ENCODE data around the gene TICAM2. TPM values are rescaled to one million over a fixed set of nuclear protein-coding genes. Genes with fewer than 3 reads are reported as not detected.

The TICAM2 gene
- total and polyA plus RNA-seq, 2 donors (not counting 1 experiment from before 2014, with no cell fraction given): 0.55 to 5.4 TPM

GRCh38 chr5:115579747-115580173, 22.5 kb downstream of the TICAM2 start:
- TF ChIP-seq EZH2 (IDR thresholded peaks at IDR 0.05; ENCODE audit: borderline replicate concordance, insufficient read depth, low read depth, low read length, poor library complexity, severe bottlenecking) (no peak), CTCF (IDR thresholded peaks at IDR 0.05) (no peak)
- Histone ChIP-seq H3K27me3 (replicated peaks in 1 of 4; ENCODE audit: control extremely low read depth in 1 of 4, control insufficient read depth in 3 of 4, insufficient read depth in 4 of 4, low read length in 3 of 4) (no peaks in the 10 kb centered on the region), H2AFZ (ENCODE audit: insufficient read depth, low read depth, low read length, poor library complexity, severe bottlenecking) (no peak overlapping the region), H3K79me2 (ENCODE audit: control insufficient read depth, insufficient read depth, low read length) (peaks cover 8% of the 10 kb centered on the region), H3K36me3 (replicated peaks in 1 of 2; ENCODE audit: control extremely low read depth in 1 of 2, control insufficient read depth in 1 of 2, extremely low read depth in 1 of 2, insufficient read depth in 2 of 2, low read length in 1 of 2) (no peaks in the 10 kb centered on the region), H3K27ac (ENCODE audit: low read length in 2 of 2) (no peak overlapping the region), H3K9ac (ENCODE audit: low read length) (no peak overlapping the region), H3K4me2 (replicated peaks; ENCODE audit: low read depth, low read length, poor library complexity, severe bottlenecking) (peak overlapping the region; percentile 3), H3K4me3 (ENCODE audit: control extremely low read depth in 1 of 5, extremely low read depth in 1 of 5, insufficient read depth in 1 of 5, low read depth in 2 of 5, low read length in 4 of 5) (no peak overlapping the region), H3K4me1 (ENCODE audit: control insufficient read depth in 2 of 2, insufficient read depth in 2 of 2, low read length in 2 of 2) (peaks cover 15 to 17% of the 10 kb centered on the region in 2 donors), H4K20me1 (ENCODE audit: control insufficient read depth, insufficient read depth, low read length, poor library complexity, severe bottlenecking) (peaks cover 4% of the 10 kb centered on the region), H3K9me3 (ENCODE audit: control extremely low read depth in 1 of 3, control insufficient read depth in 2 of 3, insufficient read depth in 1 of 3, low read length in 2 of 3) (no peaks in the 10 kb centered on the region)
- DNase-seq: peak; percentile 24
- Mint-ChIP-seq H3K27ac (peak overlapping the region; percentile 58), H3K4me3 (peak overlapping the region; percentile 32), H3K4me1 (peaks cover 33% of the 10 kb centered on the region), H3K9me3 (ENCODE audit: insufficient read depth) (peaks cover 2% of the 10 kb centered on the region), H3K27me3 (no peaks in the 10 kb centered on the region)
- intact Hi-C loops (cut with micrococcal nuclease): loop anchor here (2.0 kb wide), 1 partner anchor 19 kb away; no protein-coding TSS in a partner anchor
- peak; percentile 74 for ATAC-seq (ENCODE audit: low read depth)
- WGBS (ENCODE audit: insufficient coverage): 0% methylated on average over 1 of the region's 6 CpGs
- CTCF ChIA-PET: interaction anchor here (13.9 kb wide), 1 partner anchor 271 kb away, joined by 327 read pairs; no protein-coding TSS in a partner anchor
- POLR2A ChIA-PET: no interaction called here

GRCh38 chr5:115579216-115579615, 23.1 kb downstream of the TICAM2 start:
- Histone ChIP-seq H3K27me3 (replicated peaks in 1 of 4; ENCODE audit: control extremely low read depth in 1 of 4, control insufficient read depth in 3 of 4, insufficient read depth in 4 of 4, low read length in 3 of 4) (no peaks in the 10 kb centered on the region), H3K79me2 (ENCODE audit: control insufficient read depth, insufficient read depth, low read length) (peaks cover 6% of the 10 kb centered on the region), H2AFZ (ENCODE audit: insufficient read depth, low read depth, low read length, poor library complexity, severe bottlenecking) (no peak overlapping the region), H3K9me3 (ENCODE audit: control extremely low read depth in 1 of 3, control insufficient read depth in 2 of 3, insufficient read depth in 1 of 3, low read length in 2 of 3) (no peaks in the 10 kb centered on the region), H3K4me2 (replicated peaks; ENCODE audit: low read depth, low read length, poor library complexity, severe bottlenecking) (peak overlapping the region; percentile 3), H3K9ac (ENCODE audit: low read length) (no peak overlapping the region), H3K4me3 (ENCODE audit: control extremely low read depth in 1 of 5, extremely low read depth in 1 of 5, insufficient read depth in 1 of 5, low read depth in 2 of 5, low read length in 4 of 5) (no peak overlapping the region), H3K27ac (ENCODE audit: low read length in 2 of 2) (no peak overlapping the region), H3K4me1 (ENCODE audit: control insufficient read depth in 2 of 2, insufficient read depth in 2 of 2, low read length in 2 of 2) (peaks cover 18 to 22% of the 10 kb centered on the region in 2 donors), H3K36me3 (replicated peaks in 1 of 2; ENCODE audit: control extremely low read depth in 1 of 2, control insufficient read depth in 1 of 2, extremely low read depth in 1 of 2, insufficient read depth in 2 of 2, low read length in 1 of 2) (no peaks in the 10 kb centered on the region), H4K20me1 (ENCODE audit: control insufficient read depth, insufficient read depth, low read length, poor library complexity, severe bottlenecking) (no peaks in the 10 kb centered on the region)
- Mint-ChIP-seq H3K4me1 (peaks cover 35% of the 10 kb centered on the region), H3K9me3 (ENCODE audit: insufficient read depth) (peaks cover 2% of the 10 kb centered on the region), H3K27ac (peak overlapping the region; percentile 28), H3K4me3 (peak overlapping the region; percentile 9), H3K27me3 (no peaks in the 10 kb centered on the region)
- intact Hi-C loops (cut with micrococcal nuclease): loop anchor here (2.0 kb wide), 1 partner anchor 20 kb away; no protein-coding TSS in a partner anchor
- no CpG with 5 or more reads among the region's 3 CpGs for WGBS (ENCODE audit: insufficient coverage)
- CTCF ChIA-PET: interaction anchor here (1.0 to 13.9 kb wide), 2 partner anchors 20 to 271 kb away, joined by 3 to 327 read pairs; no protein-coding TSS in a partner anchor
- DNase-seq (no peak), ATAC-seq (ENCODE audit: low read depth) (no peak)
- POLR2A ChIA-PET: no interaction called here
- TF ChIP-seq CTCF (IDR thresholded peaks at IDR 0.05): no peak
- no peak for TF ChIP-seq EZH2 (IDR thresholded peaks at IDR 0.05; ENCODE audit: borderline replicate concordance, insufficient read depth, low read depth, low read length, poor library complexity, severe bottlenecking)

Measured in B cell (primary cell).